Neural progenitor cell (in vitro differentiated cells): ENCODE data around the gene PTTG1IP2. TPM values are rescaled to one million over a fixed set of nuclear protein-coding genes. Genes with fewer than 3 reads are reported as not detected.

Experiments
- DNase-seq: peaks from one replicate; pipeline ENCODE4 v3.0.0-alpha.2; 2016; ENCODE audit warnings: low spot score
- H2AFZ ChIP-seq: fragments of 200-600 bp; sonication (generic); replicated peaks from 2 replicates; pipeline ENCODE4 v1.6.1; 2016; ENCODE audit warnings: antibody characterized with exemption
- H3F3A ChIP-seq: fragments of 200-600 bp; sonication (generic); 2 replicates; pipeline ENCODE4 v1.6.1; 2016; ENCODE audit warnings: antibody characterized with exemption, low read depth
- H3K27ac ChIP-seq: fragments of 200-600 bp; sonication (generic); 2 replicates; pipeline ENCODE4 v1.5.1; 2016; ENCODE audit warnings: mild to moderate bottlenecking
- H3K27me3 ChIP-seq: fragments of 200-600 bp; sonication (generic); 2 replicates; pipeline ENCODE4 v1.6.1; 2016; ENCODE audit warnings: mild to moderate bottlenecking, moderate library complexity
- H3K36me3 ChIP-seq: fragments of 200-600 bp; sonication (generic); 2 replicates; pipeline ENCODE4 v1.5.1; 2016
- H3K4me1 ChIP-seq: fragments of 200-600 bp; sonication (generic); 2 replicates; pipeline ENCODE4 v1.6.1; 2016; ENCODE audit warnings: mixed run types
- H3K4me2 ChIP-seq: fragments of 200-600 bp; sonication (generic); 2 replicates; pipeline ENCODE4 v1.6.1; 2016
- H3K4me3 ChIP-seq: fragments of 200-600 bp; sonication (generic); 2 replicates; pipeline ENCODE4 v1.5.1; 2016
- H3K79me2 ChIP-seq: fragments of 200-600 bp; sonication (generic); 2 replicates; pipeline ENCODE4 v1.6.1; 2016; ENCODE audit warnings: low read depth
- H3K9ac ChIP-seq: fragments of 200-600 bp; sonication (generic); 2 replicates; pipeline ENCODE4 v1.6.1; 2016
- H3K9me3 ChIP-seq: fragments of 200-600 bp; sonication (generic); 2 replicates; pipeline ENCODE4 v1.5.1; 2016; ENCODE audit warnings: low read depth
- H4K20me1 ChIP-seq: fragments of 200-600 bp; sonication (generic); 2 replicates; pipeline ENCODE4 v1.6.1; 2016; ENCODE audit warnings: low read depth
- H3K27ac Mint-ChIP-seq: 3 replicates; pipeline ENCODE4 v1.8.0; 2021; ENCODE audit warnings: mixed read lengths
- H3K27me3 Mint-ChIP-seq: 2 replicates; pipeline ENCODE4 v1.8.0; 2022; ENCODE audit warnings: low read depth, mild to moderate bottlenecking, inconsistent platforms, moderate library complexity, mixed read lengths; ENCODE audit not compliant: insufficient read depth
- H3K36me3 Mint-ChIP-seq: 3 replicates; pipeline ENCODE4 v1.8.0; 2021; ENCODE audit warnings: mixed read lengths
- H3K4me1 Mint-ChIP-seq: 3 replicates; pipeline ENCODE4 v1.8.0; 2021; ENCODE audit warnings: mixed read lengths
- H3K4me3 Mint-ChIP-seq: 3 replicates; pipeline ENCODE4 v1.8.0; 2021; ENCODE audit warnings: mild to moderate bottlenecking, moderate library complexity, mixed read lengths
- H3K9me3 Mint-ChIP-seq: 3 replicates; pipeline ENCODE4 v1.8.0; 2020; ENCODE audit warnings: mixed read lengths
- EZH2 ChIP-seq: fragments of 200-600 bp; sonication (generic); IDR thresholded peaks from 2 replicates; pipeline ENCODE4 v1.6.1; 2017; ENCODE audit warnings: antibody characterized with exemption, mild to moderate bottlenecking, moderate library complexity
- EZH2phosphoT487 ChIP-seq: fragments of 200-600 bp; sonication (generic); IDR thresholded peaks from 2 replicates; pipeline ENCODE4 v1.6.1; 2017; ENCODE audit warnings: antibody characterized with exemption
- total RNA-seq: library from RNA; depleted of rRNA; stranded (reverse); fragments of >200 nt; gene quantifications from 2 replicates; pipeline ENCODE4 v1.2.3, GENCODE V29; 2015; ENCODE audit warnings: low replicate concordance
- TF ChIP-seq, protein P1 (sequence below): fragments of 200-600 bp; sonication (generic); IDR thresholded peaks from 2 replicates; pipeline ENCODE4 v1.5.1; 2017; ENCODE audit warnings: antibody characterized with exemption, mild to moderate bottlenecking

Gene PTTG1IP2
- total RNA-seq, 1 donor from 2014 or later = not detected

DNA sequence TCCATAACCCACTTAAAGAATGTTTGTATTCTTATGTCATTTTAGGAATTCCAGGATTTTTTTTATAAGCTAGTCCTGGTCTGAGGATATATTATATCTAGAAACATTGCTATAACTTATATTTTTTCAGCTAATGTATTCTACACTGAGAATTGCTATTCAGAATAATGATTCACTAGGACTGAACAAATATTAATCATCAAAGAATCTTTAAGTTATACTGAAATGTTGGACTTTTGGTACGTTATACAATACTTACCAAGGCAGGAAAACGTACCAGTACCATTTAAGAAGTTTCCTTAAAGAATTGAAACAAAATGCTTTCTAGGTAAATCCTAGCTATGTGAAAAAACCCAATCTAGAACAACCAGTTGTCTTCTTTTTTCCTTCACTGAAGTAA, 18.4 kb downstream of the PTTG1IP2 start:
- Mint-ChIP-seq H3K9me3 (no peaks in the 10 kb centered on the region), H3K4me1 (peaks cover 16% of the 10 kb centered on the region), H3K27me3 (peaks cover 8% of the 10 kb centered on the region), H3K27ac (no peak overlapping the region), H3K36me3 (no peaks in the 10 kb centered on the region), H3K4me3 (no peak overlapping the region)
- H3K9ac ChIP-seq = no peak overlapping the region
- H2AFZ ChIP-seq = no peak overlapping the region
- H3K4me3 ChIP-seq = no peak overlapping the region
- DNase-seq = no peak
- H3K27ac ChIP-seq = no peak overlapping the region
- H3K4me1 ChIP-seq = peaks cover 17% of the 10 kb centered on the region
- H4K20me1 ChIP-seq = no peaks in the 10 kb centered on the region
- no peaks in the 10 kb centered on the region for H3K9me3 ChIP-seq
- TF ChIP-seq EZH2 = no peak
- TF ChIP-seq, protein P1, sequence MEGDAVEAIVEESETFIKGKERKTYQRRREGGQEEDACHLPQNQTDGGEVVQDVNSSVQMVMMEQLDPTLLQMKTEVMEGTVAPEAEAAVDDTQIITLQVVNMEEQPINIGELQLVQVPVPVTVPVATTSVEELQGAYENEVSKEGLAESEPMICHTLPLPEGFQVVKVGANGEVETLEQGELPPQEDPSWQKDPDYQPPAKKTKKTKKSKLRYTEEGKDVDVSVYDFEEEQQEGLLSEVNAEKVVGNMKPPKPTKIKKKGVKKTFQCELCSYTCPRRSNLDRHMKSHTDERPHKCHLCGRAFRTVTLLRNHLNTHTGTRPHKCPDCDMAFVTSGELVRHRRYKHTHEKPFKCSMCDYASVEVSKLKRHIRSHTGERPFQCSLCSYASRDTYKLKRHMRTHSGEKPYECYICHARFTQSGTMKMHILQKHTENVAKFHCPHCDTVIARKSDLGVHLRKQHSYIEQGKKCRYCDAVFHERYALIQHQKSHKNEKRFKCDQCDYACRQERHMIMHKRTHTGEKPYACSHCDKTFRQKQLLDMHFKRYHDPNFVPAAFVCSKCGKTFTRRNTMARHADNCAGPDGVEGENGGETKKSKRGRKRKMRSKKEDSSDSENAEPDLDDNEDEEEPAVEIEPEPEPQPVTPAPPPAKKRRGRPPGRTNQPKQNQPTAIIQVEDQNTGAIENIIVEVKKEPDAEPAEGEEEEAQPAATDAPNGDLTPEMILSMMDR = no peak
- no peak for TF ChIP-seq EZH2phosphoT487
- H3K36me3 ChIP-seq = no peaks in the 10 kb centered on the region
- no peak overlapping the region for H3K4me2 ChIP-seq
- no peaks in the 10 kb centered on the region for H3K27me3 ChIP-seq
- H3K79me2 ChIP-seq = no peaks in the 10 kb centered on the region
- H3F3A ChIP-seq = peaks cover 4% of the 10 kb centered on the region

DNA sequence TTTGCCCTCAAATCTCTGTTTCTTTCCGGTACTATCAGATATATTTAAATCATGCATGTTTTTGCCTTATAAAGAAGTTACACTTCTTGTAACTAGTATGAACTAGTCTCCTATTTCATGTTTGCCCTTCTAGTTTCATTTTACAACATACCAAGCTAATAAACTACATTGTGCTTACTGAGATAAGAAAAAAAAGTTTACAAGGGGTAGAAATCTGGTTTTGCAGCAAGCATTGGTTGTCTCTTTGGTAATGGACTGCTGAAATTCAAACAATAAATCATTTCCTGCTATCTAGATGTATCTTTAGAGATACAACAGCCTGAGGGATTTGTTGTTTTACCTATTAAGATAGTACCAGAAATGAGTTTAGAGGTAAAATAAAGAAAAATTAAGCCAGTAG, 18.8 kb downstream of the PTTG1IP2 start:
- peaks cover 8% of the 10 kb centered on the region for H3K27me3 Mint-ChIP-seq
- Histone ChIP-seq H3K27ac (no peak overlapping the region), H3F3A (peaks cover 4% of the 10 kb centered on the region), H3K9ac (no peak overlapping the region), H3K27me3 (no peaks in the 10 kb centered on the region), H4K20me1 (no peaks in the 10 kb centered on the region), H3K4me3 (no peak overlapping the region), H3K4me2 (no peak overlapping the region), H3K36me3 (no peaks in the 10 kb centered on the region), H3K9me3 (no peaks in the 10 kb centered on the region), H2AFZ (no peak overlapping the region), H3K4me1 (peaks cover 13% of the 10 kb centered on the region), H3K79me2 (no peaks in the 10 kb centered on the region)
- H3K27ac Mint-ChIP-seq = no peak overlapping the region
- no peak for DNase-seq
- no peaks in the 10 kb centered on the region for H3K36me3 Mint-ChIP-seq
- no peak overlapping the region for H3K4me3 Mint-ChIP-seq
- H3K4me1 Mint-ChIP-seq = peaks cover 13% of the 10 kb centered on the region
- TF ChIP-seq EZH2phosphoT487 (no peak), EZH2 (no peak)
- TF ChIP-seq, protein P1 = no peak
- no peaks in the 10 kb centered on the region for H3K9me3 Mint-ChIP-seq

DNA sequence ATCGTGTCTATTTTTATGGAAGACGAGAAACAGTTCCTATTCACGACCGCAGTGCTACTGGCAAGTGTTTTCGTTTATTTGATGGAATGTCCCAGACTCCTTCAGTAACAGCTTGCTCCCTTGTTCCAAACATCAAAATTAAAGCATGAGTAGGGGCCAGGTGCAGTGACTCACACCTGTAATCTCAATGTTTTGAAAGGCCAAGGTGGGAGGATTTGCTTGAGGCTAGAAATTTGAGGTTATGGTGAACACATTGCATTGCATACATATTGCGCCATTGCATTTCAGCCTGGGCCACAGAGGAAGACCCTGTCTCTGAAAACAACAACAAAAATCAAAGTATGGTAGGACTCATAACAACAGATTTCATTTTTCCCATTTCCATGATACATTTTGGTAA, 22.8 kb downstream of the PTTG1IP2 start:
- Histone ChIP-seq H3F3A (no peaks in the 10 kb centered on the region), H2AFZ (no peak overlapping the region), H3K36me3 (no peaks in the 10 kb centered on the region), H3K4me1 (no peaks in the 10 kb centered on the region), H3K4me3 (no peak overlapping the region), H3K79me2 (no peaks in the 10 kb centered on the region), H3K27ac (no peak overlapping the region), H4K20me1 (no peaks in the 10 kb centered on the region), H3K9me3 (no peaks in the 10 kb centered on the region), H3K4me2 (no peak overlapping the region), H3K27me3 (no peaks in the 10 kb centered on the region), H3K9ac (no peak overlapping the region)
- no peaks in the 10 kb centered on the region for H3K36me3 Mint-ChIP-seq
- DNase-seq = no peak
- H3K27ac Mint-ChIP-seq = no peak overlapping the region
- H3K9me3 Mint-ChIP-seq = peaks cover 3% of the 10 kb centered on the region
- H3K27me3 Mint-ChIP-seq = peaks cover 8% of the 10 kb centered on the region
- TF ChIP-seq EZH2 (no peak), EZH2phosphoT487 (no peak)
- TF ChIP-seq, protein P1 = no peak
- no peak overlapping the region for H3K4me3 Mint-ChIP-seq
- H3K4me1 Mint-ChIP-seq = no peaks in the 10 kb centered on the region
